GM18498 (cell line): Measurements from ENCODE around the gene CLCN6.

ENCODE experiments used
- ATAC-seq: cut with Tn5 transposase; IDR thresholded peaks from one replicate; pipeline ENCODE4 v1.9.1; 2021; ENCODE audit warnings: mild to moderate bottlenecking, moderate library complexity; ENCODE audit not compliant: unreplicated experiment

CLCN6 gene

GRCh38 chr1:11847667-11848372 lies 41.8 kb downstream of the CLCN6 start, which contains the start of gene NPPA:
Gene NPPA, minus strand, starts transcription at chr1:11847783. Its CDS starts 99 bp downstream, at chr1:11847684.
- ATAC-seq = no peak

GRCh38 chr1:11848373-11848700 lies 42.3 kb downstream of the CLCN6 start:
- no peak for ATAC-seq

GRCh38 chr1:11850156-11850555 lies 44.2 kb downstream of the CLCN6 start:
- ATAC-seq = no peak

- ATAC-seq = no peak
Measured at GRCh38 chr1:11851180-11851579, 45.2 kb downstream of the CLCN6 start.

GRCh38 chr1:11854519-11854918 lies 48.5 kb downstream of the CLCN6 start:
- ATAC-seq = no peak

GRCh38 chr1:11855430-11855829 lies 49.4 kb downstream of the CLCN6 start:
- no peak for ATAC-seq

- ATAC-seq = no peak
Measured at GRCh38 chr1:11856698-11857097, 50.7 kb downstream of the CLCN6 start.

- no peak for ATAC-seq
Measured at GRCh38 chr1:11857164-11857851, 51.3 kb downstream of the CLCN6 start.

- no peak for ATAC-seq
Measured at GRCh38 chr1:11858158-11858557, 52.2 kb downstream of the CLCN6 start.

GRCh38 chr1:11858613-11858967 lies 52.6 kb downstream of the CLCN6 start, which contains the start of gene NPPB:
Gene NPPB, minus strand, starts transcription at chr1:11858945. Its CDS starts 112 bp downstream, at chr1:11858833.
- no peak for ATAC-seq

GRCh38 chr1:11858968-11859871 lies 53.2 kb downstream of the CLCN6 start:
- ATAC-seq = no peak

- no peak for ATAC-seq
Measured at GRCh38 chr1:11860083-11860482, 54.1 kb downstream of the CLCN6 start.

GRCh38 chr1:11860587-11860986 lies 54.6 kb downstream of the CLCN6 start:
- no peak for ATAC-seq

GRCh38 chr1:11862890-11863289 lies 56.9 kb downstream of the CLCN6 start:
- no peak for ATAC-seq

GRCh38 chr1:11868331-11868980 lies 62.5 kb downstream of the CLCN6 start:
- ATAC-seq = no peak

GRCh38 chr1:11869104-11869503 lies 63.1 kb downstream of the CLCN6 start:
- ATAC-seq = no peak

GRCh38 chr1:11869650-11870207 lies 63.7 kb downstream of the CLCN6 start:
- no peak for ATAC-seq

- ATAC-seq = no peak
Measured at GRCh38 chr1:11872545-11872944, 66.6 kb downstream of the CLCN6 start.

- ATAC-seq = no peak
Measured at GRCh38 chr1:11873395-11874257, 67.6 kb downstream of the CLCN6 start.

GRCh38 chr1:11874258-11874562 lies 68.2 kb downstream of the CLCN6 start:
- no peak for ATAC-seq
